LNCaP clone FGC (cell line): ENCODE data around the gene TBX2.

Source experiments
- DNase-seq: peaks from one replicate; pipeline ENCODE4 v3.0.0-alpha.2; 2011; ENCODE audit warnings: low read depth
- H3K4me3 ChIP-seq: 2 replicates; pipeline ENCODE4 v1.5.1; 2011; ENCODE audit warnings: mild to moderate bottlenecking, low read depth, low read length, control low read depth
- TF ChIP-seq, protein P1 (sequence below): IDR thresholded peaks from 2 replicates; pipeline ENCODE4 v1.5.1; 2012; ENCODE audit warnings: mild to moderate bottlenecking; ENCODE audit not compliant: control insufficient read depth, insufficient read depth; ENCODE audit errors: extremely low read depth

The TBX2 gene

DNA sequence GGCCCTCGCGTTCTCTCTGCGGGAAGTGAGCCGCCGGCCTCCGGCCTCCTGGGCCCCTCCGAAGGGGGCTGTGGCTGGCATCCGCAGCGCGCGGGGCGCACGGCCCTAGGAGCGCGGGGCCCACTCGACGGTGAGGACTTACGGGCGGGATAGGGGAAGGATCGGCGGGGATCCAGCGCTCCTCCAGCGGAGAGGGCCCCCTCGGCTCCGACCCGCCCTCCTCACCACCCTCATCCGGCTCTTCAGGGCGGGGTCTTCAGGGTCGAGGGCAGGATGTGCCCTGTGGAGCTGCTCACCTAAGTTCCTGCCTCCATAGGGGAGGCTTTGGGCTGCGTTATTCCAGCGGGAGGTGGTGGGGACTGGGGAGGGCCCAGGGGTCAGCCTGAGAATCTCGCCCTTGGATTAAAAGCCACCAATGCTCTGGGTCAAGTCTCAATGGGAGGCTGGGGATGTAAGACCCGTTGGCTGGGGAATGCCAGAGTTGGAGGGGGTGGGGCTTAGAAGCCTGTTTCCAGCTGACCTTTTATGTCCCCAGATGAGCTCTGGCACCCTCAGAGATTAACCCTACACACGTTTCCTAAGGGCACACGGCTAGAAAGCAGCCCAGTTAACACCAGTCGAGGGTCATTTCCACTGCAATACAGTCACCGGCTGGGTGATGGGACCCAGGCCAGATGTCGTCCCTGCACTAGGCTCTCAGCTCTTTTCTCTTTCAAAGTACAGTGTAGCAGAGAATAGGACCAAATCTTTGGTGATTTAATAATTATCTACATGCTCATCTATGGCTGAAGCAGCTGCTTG lies 13.4 kb downstream of the TBX2 start:
- peak overlapping the region; percentile 54 for H3K4me3 ChIP-seq
- TF ChIP-seq, protein P1, sequence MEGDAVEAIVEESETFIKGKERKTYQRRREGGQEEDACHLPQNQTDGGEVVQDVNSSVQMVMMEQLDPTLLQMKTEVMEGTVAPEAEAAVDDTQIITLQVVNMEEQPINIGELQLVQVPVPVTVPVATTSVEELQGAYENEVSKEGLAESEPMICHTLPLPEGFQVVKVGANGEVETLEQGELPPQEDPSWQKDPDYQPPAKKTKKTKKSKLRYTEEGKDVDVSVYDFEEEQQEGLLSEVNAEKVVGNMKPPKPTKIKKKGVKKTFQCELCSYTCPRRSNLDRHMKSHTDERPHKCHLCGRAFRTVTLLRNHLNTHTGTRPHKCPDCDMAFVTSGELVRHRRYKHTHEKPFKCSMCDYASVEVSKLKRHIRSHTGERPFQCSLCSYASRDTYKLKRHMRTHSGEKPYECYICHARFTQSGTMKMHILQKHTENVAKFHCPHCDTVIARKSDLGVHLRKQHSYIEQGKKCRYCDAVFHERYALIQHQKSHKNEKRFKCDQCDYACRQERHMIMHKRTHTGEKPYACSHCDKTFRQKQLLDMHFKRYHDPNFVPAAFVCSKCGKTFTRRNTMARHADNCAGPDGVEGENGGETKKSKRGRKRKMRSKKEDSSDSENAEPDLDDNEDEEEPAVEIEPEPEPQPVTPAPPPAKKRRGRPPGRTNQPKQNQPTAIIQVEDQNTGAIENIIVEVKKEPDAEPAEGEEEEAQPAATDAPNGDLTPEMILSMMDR: no peak
- no peak for DNase-seq

DNA sequence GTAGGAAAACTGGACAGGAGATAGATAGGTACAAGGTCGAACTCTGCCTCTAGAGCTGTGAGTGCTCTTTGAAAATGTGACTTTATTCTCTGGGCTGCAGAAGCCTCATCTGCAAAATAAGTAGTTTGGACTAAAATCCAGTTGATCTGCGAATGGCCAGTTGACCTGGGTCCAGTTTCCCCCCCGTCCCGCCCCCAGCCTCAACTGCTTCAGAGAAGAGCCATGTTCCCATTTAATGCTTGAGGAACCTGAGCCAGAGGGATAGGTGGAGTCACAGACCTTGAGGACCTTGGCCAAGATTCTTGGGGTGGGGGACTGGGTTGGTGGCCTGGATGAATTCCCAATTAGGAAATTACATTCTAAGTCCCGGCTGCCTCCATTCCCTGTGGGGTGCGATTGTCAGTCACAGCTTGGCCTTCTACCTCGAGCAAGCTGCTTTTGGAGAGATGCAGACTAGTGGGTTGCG lies 14.1 kb downstream of the TBX2 start:
- DNase-seq: no peak
- TF ChIP-seq, protein P1: no peak
- no peak overlapping the region for H3K4me3 ChIP-seq

DNA sequence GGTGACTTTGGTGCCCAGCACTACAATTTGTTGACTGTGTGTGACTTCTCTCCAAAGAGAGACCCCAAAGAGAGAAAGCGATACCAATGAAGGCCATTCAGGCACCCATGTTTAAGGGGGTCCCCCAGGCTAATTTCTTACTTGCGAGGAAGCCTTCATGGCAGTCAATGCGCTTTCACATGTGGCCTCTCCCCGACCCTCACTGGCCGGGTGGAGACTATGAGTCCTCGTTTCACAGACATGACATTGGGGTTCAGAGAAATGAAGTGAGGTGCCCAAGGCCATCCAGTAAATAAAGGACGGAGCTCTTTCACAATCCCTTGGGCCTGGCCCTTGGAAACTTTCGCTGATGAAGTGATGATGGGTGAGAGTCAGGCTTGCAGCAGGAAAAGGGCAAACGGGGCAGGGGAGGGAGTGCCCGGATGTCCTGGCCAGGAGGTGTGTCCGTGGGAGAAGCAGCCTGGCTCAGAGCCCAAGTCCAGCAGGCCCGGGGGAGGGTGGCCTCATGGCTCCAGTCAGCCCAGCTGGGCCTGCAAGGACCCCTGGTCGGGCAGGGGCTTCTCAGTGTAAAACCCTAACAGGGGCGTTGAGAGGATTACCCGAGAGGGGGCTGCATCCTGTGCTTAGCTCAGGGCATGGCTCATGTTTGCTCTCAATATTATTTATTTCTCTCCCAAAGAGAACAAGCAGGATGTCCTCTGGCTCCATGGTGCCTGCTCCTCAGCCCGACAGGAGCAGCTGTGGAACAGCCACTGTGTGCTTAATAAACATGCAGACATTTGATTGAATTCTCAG lies 14.7 kb downstream of the TBX2 start:
- DNase-seq: no peak
- TF ChIP-seq, protein P1: no peak
- no peak overlapping the region for H3K4me3 ChIP-seq

DNA sequence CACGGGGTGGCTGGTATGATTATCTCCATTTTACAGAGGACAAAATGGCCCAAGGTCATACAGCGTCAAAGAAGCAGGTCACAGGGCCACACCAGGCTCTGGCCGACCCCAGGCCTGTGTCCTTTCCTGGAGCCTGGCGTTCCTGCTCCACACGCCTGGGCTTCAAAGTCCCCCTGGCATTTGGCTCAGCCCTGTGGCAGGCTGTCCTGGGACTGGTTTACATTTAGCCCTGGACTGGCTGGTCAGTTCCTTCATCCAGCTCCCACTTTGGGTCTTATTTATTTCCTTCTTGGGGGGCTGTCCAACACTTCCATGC lies 15.3 kb downstream of the TBX2 start:
- TF ChIP-seq, protein P1: no peak
- DNase-seq: no peak

DNA sequence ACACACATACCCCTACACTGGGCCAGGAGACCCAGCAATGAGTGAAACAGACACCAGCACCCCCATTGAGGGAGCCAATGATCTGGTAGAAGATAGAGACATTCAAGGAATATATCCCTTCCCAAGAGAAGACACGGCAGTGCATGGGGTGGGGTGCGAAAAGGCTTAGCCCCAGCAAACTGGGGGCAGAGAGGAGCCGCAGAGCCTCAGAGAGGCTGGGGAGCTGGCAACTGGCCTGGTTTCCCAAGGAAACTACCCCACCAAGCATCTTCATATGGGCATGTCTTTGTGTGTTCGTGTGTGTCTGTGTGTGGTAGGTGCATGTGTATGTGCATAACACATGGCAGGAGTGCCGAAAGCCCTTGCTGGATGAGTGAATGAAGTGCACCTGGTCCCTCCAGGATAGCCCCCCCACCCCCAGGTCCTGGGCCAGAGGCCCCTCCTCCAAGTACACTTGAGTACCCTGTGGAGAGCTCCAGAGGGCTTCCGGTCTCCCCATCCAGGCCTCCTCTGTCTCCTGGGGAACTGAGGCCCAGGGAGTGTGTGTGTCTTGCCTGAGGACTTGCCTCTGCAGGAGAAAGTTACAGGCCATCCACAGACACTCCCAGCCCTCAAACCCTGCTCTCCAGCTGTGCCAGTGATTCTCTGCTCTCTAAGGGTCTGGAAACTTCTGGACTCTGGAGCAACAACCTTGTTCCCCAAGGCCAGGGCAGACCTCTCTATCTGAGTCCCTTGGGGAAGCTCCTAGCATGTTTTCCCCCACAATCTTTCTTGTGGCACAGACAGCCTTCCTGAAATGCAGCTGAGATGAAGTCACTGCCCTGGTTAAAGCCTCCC lies 15.9 kb downstream of the TBX2 start:
- TF ChIP-seq, protein P1: no peak
- H3K4me3 ChIP-seq: no peak overlapping the region
- no peak for DNase-seq

More for the DNA sequence above, 15.3 kb downstream of the TBX2 start:
- H3K4me3 ChIP-seq: no peak overlapping the region

DNA sequence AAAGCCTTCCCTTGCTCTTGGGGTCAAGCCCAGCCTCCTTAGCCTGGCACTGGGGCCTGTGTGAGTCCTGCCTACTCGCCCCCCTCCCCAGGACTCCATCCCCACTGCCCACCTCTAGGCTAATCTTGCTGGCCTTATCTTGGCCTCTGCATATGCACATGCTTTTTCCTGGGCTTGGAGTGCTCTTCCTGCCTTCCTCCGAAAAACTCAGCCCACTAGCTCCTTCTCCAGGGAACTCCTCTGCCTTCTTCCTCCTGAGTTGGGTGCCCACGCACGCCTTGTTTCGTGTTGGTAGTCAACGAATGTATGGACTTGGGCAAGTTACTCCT lies 16.5 kb downstream of the TBX2 start:
- DNase-seq: no peak
- TF ChIP-seq, protein P1: no peak
- H3K4me3 ChIP-seq: no peak overlapping the region
